ENCODE data around the gene THBD. TPM values are rescaled to one million over a fixed set of nuclear protein-coding genes. Genes with fewer than 3 reads are reported as not detected.

The THBD gene
- total RNA-seq, 1 experiment from 2014 or later, result 0.28 TPM

GRCh38 chr20:23007462-23007861 is 42.0 kb downstream of the THBD start:
- TF ChIP-seq CTCF (conservative IDR thresholded peaks at IDR 0.05), result no peak
- Histone ChIP-seq H3K27me3 (ENCODE audit: insufficient read depth, low read length) (no peaks in the 10 kb centered on the region), H2BK120ac (ENCODE audit: low read depth, low read length, poor library complexity, severe bottlenecking) (no peak overlapping the region), H3K79me1 (ENCODE audit: insufficient read depth, low read depth, low read length, poor library complexity, severe bottlenecking) (no peaks in the 10 kb centered on the region), H3K27ac (ENCODE audit: insufficient read length, low read depth, low read length) (no peak overlapping the region), H4K5ac (ENCODE audit: insufficient read length, low read depth, low read length) (no peak overlapping the region), H3K56ac (ENCODE audit: insufficient read length, low read depth, low read length) (no peak overlapping the region), H3K4ac (ENCODE audit: low read depth, low read length) (no peak overlapping the region), H3K9me3 (ENCODE audit: control insufficient read depth, low read depth, low read length) (no peaks in the 10 kb centered on the region), H2BK20ac (ENCODE audit: low read depth, low read length, poor library complexity, severe bottlenecking) (no peak overlapping the region), H3K23ac (ENCODE audit: insufficient read length, low read depth, low read length) (no peak overlapping the region), H2BK15ac (ENCODE audit: low read depth, low read length) (no peak overlapping the region), H3K79me2 (ENCODE audit: insufficient read depth, low read length) (no peaks in the 10 kb centered on the region), H3T11ph (ENCODE audit: low read length) (no peak overlapping the region), H3K9ac (ENCODE audit: extremely low read depth, insufficient read length, low read length) (no peak overlapping the region), H2AK5ac (ENCODE audit: insufficient read length, low read length) (no peak overlapping the region), H3K4me1 (ENCODE audit: insufficient read depth, low read length) (peaks cover 5% of the 10 kb centered on the region; the same call in 1 of the 2 replicates), H4K8ac (replicated peaks; ENCODE audit: insufficient read length, low read depth, low read length) (no peak overlapping the region), H4K91ac (ENCODE audit: insufficient read length, low read depth, low read length) (no peak overlapping the region), H3K23me2 (ENCODE audit: insufficient read length, low read depth, low read length, poor library complexity, severe bottlenecking) (no peaks in the 10 kb centered on the region), H4K20me1 (ENCODE audit: control insufficient read depth, insufficient read depth, insufficient read length) (no peaks in the 10 kb centered on the region), H2BK12ac (ENCODE audit: insufficient read length, low read depth, low read length) (no peak overlapping the region), H2AFZ (ENCODE audit: low read length) (no peak overlapping the region), H2BK5ac (ENCODE audit: insufficient read length, low read length) (no peak overlapping the region), H3K4me2 (ENCODE audit: insufficient read depth, insufficient read length, low read length) (no peak overlapping the region), H3K14ac (ENCODE audit: insufficient read depth, low read length) (no peak overlapping the region), H3K18ac (ENCODE audit: insufficient read length, low read depth, low read length) (no peak overlapping the region)
- no peaks in the 10 kb centered on the region for H3K9me3 Mint-ChIP-seq
- H3K27ac Mint-ChIP-seq, result no peak overlapping the region
- peaks cover 9 to 10% of the 10 kb centered on the region in 2 experiments for H3K4me1 Mint-ChIP-seq
- no peak for DNase-seq
- no CpG with 5 or more reads among the region's 3 CpGs for WGBS (ENCODE audit: extremely low coverage, insufficient read length, low lambda C conversion rate)
- peaks cover 2% of the 10 kb centered on the region; the same call in 1 of the 2 replicates for H3K27me3 Mint-ChIP-seq (ENCODE audit: low read depth)
- H3K4me3 Mint-ChIP-seq, result no peak overlapping the region
- no peaks in the 10 kb centered on the region for H3K36me3 Mint-ChIP-seq (ENCODE audit: insufficient read depth in 1 of 3, low read depth in 3 of 3)
